GM18499 (cell line): ENCODE data around the gene SPA17.

ENCODE experiments used
- ATAC-seq: cut with Tn5 transposase; IDR thresholded peaks from one replicate; pipeline ENCODE4 v1.9.1; 2021; ENCODE audit warnings: moderate number of reproducible peaks; ENCODE audit not compliant: insufficient read depth, unreplicated experiment

Gene SPA17

GRCh38 chr11:124661553-124661952 lies 12.2 kb upstream of the SPA17 start:
- ATAC-seq = no peak

- ATAC-seq = no peak
These were observed 11.6 kb upstream of the SPA17 start for GRCh38 chr11:124662106-124662505.

GRCh38 chr11:124663861-124664260 lies 9.8 kb upstream of the SPA17 start:
- no peak for ATAC-seq

GRCh38 chr11:124667601-124668000 lies 6.1 kb upstream of the SPA17 start:
- ATAC-seq = no peak

- ATAC-seq = no peak
These were observed 4.5 kb upstream of the SPA17 start for GRCh38 chr11:124669193-124669592.

GRCh38 chr11:124670732-124671131 lies 3.0 kb upstream of the SPA17 start:
- no peak for ATAC-seq

GRCh38 chr11:124672536-124673215 lies 1.0 kb upstream of the SPA17 start:
- ATAC-seq = no peak

GRCh38 chr11:124674168-124674517 lies 439 bp downstream of the SPA17 start:
- ATAC-seq = no peak

GRCh38 chr11:124674571-124674970 lies 867 bp downstream of the SPA17 start:
- no peak for ATAC-seq

- ATAC-seq = no peak
These were observed 2.7 kb downstream of the SPA17 start for GRCh38 chr11:124676386-124676785.

GRCh38 chr11:124678416-124678815 lies 4.7 kb downstream of the SPA17 start:
- ATAC-seq = no peak

- ATAC-seq = no peak
These were observed 7.7 kb downstream of the SPA17 start for GRCh38 chr11:124681421-124681820.

GRCh38 chr11:124682443-124682842 lies 8.7 kb downstream of the SPA17 start:
- ATAC-seq = no peak

- ATAC-seq = no peak
These were observed 19.4 kb downstream of the SPA17 start for GRCh38 chr11:124693142-124693541.

GRCh38 chr11:124699547-124699946 lies 25.8 kb downstream of the SPA17 start:
- ATAC-seq = no peak

GRCh38 chr11:124700028-124700427 lies 26.3 kb downstream of the SPA17 start:
- ATAC-seq = no peak

- no peak for ATAC-seq
These were observed 34.1 kb downstream of the SPA17 start for GRCh38 chr11:124707829-124708228.

- ATAC-seq = no peak
These were observed 38.7 kb downstream of the SPA17 start for GRCh38 chr11:124712392-124712791.

- no peak for ATAC-seq
These were observed 42.9 kb downstream of the SPA17 start for GRCh38 chr11:124716591-124716990.

- no peak for ATAC-seq
These were observed 43.7 kb downstream of the SPA17 start for GRCh38 chr11:124717421-124717785.

- no peak for ATAC-seq
These were observed 44.3 kb downstream of the SPA17 start for GRCh38 chr11:124717786-124718651.

GRCh38 chr11:124718801-124719200 lies 45.1 kb downstream of the SPA17 start:
- no peak for ATAC-seq
